H1 (cell line): Measurements from ENCODE around the gene DMAC2. TPM values are rescaled to one million over a fixed set of nuclear protein-coding genes. Genes with fewer than 3 reads are reported as not detected.

Experiments used
- ATF2 ChIP-seq: IDR thresholded peaks from 2 replicates; pipeline ENCODE4 v1.6.1; 2012; ENCODE audit warnings: low read length, inconsistent platforms
- CHD7 ChIP-seq: fragments of 300-600 bp; sonication (generic); IDR thresholded peaks from 2 replicates; pipeline ENCODE4 v1.7.1; 2012; ENCODE audit warnings: low read length, moderate library complexity, mild to moderate bottlenecking, inconsistent platforms; ENCODE audit not compliant: insufficient replicate concordance
- JUN ChIP-seq: IDR thresholded peaks from 2 replicates; pipeline ENCODE4 v1.6.1; 2011; ENCODE audit warnings: low read depth, mild to moderate bottlenecking, improper control_type of control experiment, low read length
- JUND ChIP-seq: IDR thresholded peaks from 2 replicates; pipeline ENCODE4 v1.6.1; 2011; ENCODE audit warnings: mild to moderate bottlenecking, improper control_type of control experiment, low read length
- NRF1 ChIP-seq: IDR thresholded peaks from 2 replicates; pipeline ENCODE4 v1.6.1; 2011; ENCODE audit warnings: mild to moderate bottlenecking, low read depth, low read length, improper control_type of control experiment
- SIX5 ChIP-seq: IDR thresholded peaks from 2 replicates; pipeline ENCODE4 v1.6.1; 2011; ENCODE audit warnings: mild to moderate bottlenecking, low read depth, low read length
- TBP ChIP-seq: IDR thresholded peaks from 2 replicates; pipeline ENCODE4 v1.6.1; 2011; ENCODE audit warnings: low read depth, low read length, improper control_type of control experiment
- polyA plus RNA-seq, 7 experiments: library from polyadenylated mRNA; depleted of rRNA in 3 of 7; stranded (reverse) in 5 of 7; unstranded in 2 of 7; fragments of >200 nt in 5 of 7; fragments of 200-250 nt in 2 of 7; gene quantifications; 1 replicate in 5 of 7; 2 replicates in 1 of 7; 4 replicates in 1 of 7; pipeline versions ENCODE4 v1.2.1 to v1.2.3, GENCODE V29; 2011 to 2013; ENCODE audit warnings: missing spikeins in 2 of 7, mixed read lengths in 2 of 7
- total RNA-seq: library from RNA; stranded (reverse); fragmentation: NEBNext Ultra II Directional; extraction: Animal tissue kit (Norgen Biotek cat#: 25700); gene quantifications from 2 replicates; pipeline ENCODE4 v1.2.1, GENCODE V29; 2021

The DMAC2 gene
- total and polyA plus RNA-seq, 2 of the 8 experiments (the other 6 are each of a cell fraction or from before 2014, with no cell fraction given): 86.8 to 170 TPM

GRCh38 chr19:41399091-41399490 lies 40.6 kb downstream of the DMAC2 start (continued):
- TF ChIP-seq CHD7 (no peak), TBP (no peak), NRF1 (no peak), JUN (no peak), JUND (no peak), ATF2 (no peak), SIX5 (no peak)
